Thoracic aorta (tissue), 2 donors: Measurements from ENCODE around the gene BAHD1. TPM values are rescaled to one million over a fixed set of nuclear protein-coding genes. Genes with fewer than 3 reads are reported as not detected.

Experiments
- ATAC-seq: fragments of 150-250 bp; one replicate; pipeline ENCODE4 v1.8.0; 2017; ENCODE audit warnings: low read depth; ENCODE audit not compliant: insufficient number of reproducible peaks, low FRiP score
- DNase-seq: peaks from one replicate; pipeline ENCODE4 v3.0.0-alpha.2; 2020; ENCODE audit warnings: low spot score
- H3K27ac ChIP-seq, 2 donors: fragments of 200-600 bp; sonication (generic); 1 replicate in 1 of 2; 2 replicates in 1 of 2; pipeline ENCODE4 v1.5.1; 2016; ENCODE audit warnings: mild to moderate bottlenecking in 2 of 2, moderate library complexity in 2 of 2
- H3K27me3 ChIP-seq: fragments of 200-600 bp; sonication (generic); replicated peaks from 2 replicates; pipeline ENCODE4 v1.6.0; 2016; ENCODE audit warnings: mild to moderate bottlenecking; ENCODE audit not compliant: insufficient read depth
- H3K36me3 ChIP-seq: fragments of 200-600 bp; sonication (generic); one replicate; pipeline ENCODE4 v1.5.1; 2016
- H3K4me1 ChIP-seq, 2 donors: fragments of 200-600 bp; sonication (generic); 1 replicate in 1 of 2; 2 replicates in 1 of 2; pipeline versions ENCODE4 v1.5.1 to v1.6.0; 2016; ENCODE audit warnings: low read depth in 2 of 2, mild to moderate bottlenecking in 1 of 2; ENCODE audit not compliant: control insufficient read depth in 1 of 2
- H3K4me3 ChIP-seq: fragments of 200-600 bp; sonication (generic); 2 replicates; pipeline ENCODE4 v1.5.1; 2016; ENCODE audit warnings: mild to moderate bottlenecking
- H3K9me3 ChIP-seq: fragments of 200-600 bp; sonication (generic); 2 replicates; pipeline ENCODE4 v1.5.1; 2016
- total RNA-seq, 2 donors: library from RNA; depleted of rRNA; stranded (reverse); fragments of >200 nt; gene quantifications; one replicate each; pipeline versions ENCODE4 v1.1.0 to v1.2.3, GENCODE V29; 2016
- TF ChIP-seq, protein P1 (sequence below): fragments of 200-600 bp; sonication (generic); IDR thresholded peaks from one replicate; pipeline ENCODE4 v1.5.1; 2019; ENCODE audit warnings: antibody characterized with exemption

BAHD1 gene
- total RNA-seq, 2 donors from 2014 or later = 10.7 to 14.0 TPM

DNA sequence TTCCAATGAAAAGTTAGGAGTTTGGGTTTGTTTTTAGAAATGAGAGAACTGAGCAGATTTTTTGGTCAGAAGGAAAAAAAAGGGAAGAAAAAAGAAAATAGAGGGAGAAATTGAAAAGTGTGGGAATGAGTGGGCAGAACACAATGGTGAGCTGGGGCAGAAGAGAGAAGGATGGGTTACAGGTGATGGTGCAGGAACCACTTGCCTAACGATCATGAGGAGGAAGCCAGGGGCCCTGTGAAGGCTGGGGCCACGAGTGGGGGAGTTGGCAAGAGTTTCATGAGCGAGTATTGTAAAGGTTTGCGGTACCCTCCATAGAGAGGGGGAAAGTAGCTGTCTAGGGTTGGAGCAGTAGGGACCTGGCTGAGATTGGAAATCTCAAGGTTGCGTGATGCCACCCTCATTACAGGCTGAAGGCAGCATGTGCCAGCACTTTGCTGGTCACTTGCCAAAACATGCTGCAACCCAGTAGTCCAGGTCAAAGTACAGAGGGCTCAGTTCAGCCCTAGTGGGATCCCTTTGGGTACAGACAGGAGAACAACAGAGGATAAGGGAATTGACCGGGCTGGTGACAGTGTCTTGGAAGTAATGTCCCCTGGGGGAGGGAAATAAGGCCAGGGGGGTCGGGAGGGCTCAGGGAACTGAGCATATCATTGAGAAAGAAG is 28.5 kb upstream of the BAHD1 start:
- Histone ChIP-seq H3K9me3 (no peaks in the 10 kb centered on the region), H3K4me3 (no peak overlapping the region), H3K27me3 (no peaks in the 10 kb centered on the region), H3K4me1 (peaks cover 0 to 2% of the 10 kb centered on the region in 2 donors), H3K36me3 (peaks cover 45% of the 10 kb centered on the region), H3K27ac (no peak overlapping the region)
- no peak for ATAC-seq
- TF ChIP-seq, protein P1, sequence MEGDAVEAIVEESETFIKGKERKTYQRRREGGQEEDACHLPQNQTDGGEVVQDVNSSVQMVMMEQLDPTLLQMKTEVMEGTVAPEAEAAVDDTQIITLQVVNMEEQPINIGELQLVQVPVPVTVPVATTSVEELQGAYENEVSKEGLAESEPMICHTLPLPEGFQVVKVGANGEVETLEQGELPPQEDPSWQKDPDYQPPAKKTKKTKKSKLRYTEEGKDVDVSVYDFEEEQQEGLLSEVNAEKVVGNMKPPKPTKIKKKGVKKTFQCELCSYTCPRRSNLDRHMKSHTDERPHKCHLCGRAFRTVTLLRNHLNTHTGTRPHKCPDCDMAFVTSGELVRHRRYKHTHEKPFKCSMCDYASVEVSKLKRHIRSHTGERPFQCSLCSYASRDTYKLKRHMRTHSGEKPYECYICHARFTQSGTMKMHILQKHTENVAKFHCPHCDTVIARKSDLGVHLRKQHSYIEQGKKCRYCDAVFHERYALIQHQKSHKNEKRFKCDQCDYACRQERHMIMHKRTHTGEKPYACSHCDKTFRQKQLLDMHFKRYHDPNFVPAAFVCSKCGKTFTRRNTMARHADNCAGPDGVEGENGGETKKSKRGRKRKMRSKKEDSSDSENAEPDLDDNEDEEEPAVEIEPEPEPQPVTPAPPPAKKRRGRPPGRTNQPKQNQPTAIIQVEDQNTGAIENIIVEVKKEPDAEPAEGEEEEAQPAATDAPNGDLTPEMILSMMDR = no peak
- DNase-seq = no peak

DNA sequence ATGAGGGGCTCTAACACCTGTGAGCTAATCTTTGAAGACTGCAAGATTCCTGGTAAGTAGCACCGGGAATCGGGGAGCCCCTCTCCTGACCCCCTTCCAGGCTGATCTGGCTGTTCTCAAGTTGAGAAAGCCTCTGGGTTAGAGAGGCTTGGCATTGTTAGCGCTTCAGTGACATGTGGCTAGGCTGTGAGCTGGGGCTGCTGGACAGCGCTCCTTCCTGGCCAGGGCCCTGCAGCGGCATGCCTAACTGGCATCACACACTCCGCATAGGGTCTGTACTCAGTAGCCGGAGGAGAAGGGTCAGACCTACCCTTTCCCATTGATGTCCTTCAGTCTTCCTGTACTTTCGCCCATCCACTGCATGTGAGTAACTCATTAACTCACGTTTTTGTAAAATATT is 27.7 kb upstream of the BAHD1 start:
- H3K4me1 ChIP-seq = no peaks in the 10 kb centered on the region
- TF ChIP-seq, protein P1 = no peak
- DNase-seq = no peak
- no peak for ATAC-seq
- H3K36me3 ChIP-seq = peaks cover 49% of the 10 kb centered on the region
- H3K4me3 ChIP-seq = no peak overlapping the region
- no peaks in the 10 kb centered on the region for H3K27me3 ChIP-seq
- no peak overlapping the region for H3K27ac ChIP-seq
- H3K9me3 ChIP-seq = no peaks in the 10 kb centered on the region

DNA sequence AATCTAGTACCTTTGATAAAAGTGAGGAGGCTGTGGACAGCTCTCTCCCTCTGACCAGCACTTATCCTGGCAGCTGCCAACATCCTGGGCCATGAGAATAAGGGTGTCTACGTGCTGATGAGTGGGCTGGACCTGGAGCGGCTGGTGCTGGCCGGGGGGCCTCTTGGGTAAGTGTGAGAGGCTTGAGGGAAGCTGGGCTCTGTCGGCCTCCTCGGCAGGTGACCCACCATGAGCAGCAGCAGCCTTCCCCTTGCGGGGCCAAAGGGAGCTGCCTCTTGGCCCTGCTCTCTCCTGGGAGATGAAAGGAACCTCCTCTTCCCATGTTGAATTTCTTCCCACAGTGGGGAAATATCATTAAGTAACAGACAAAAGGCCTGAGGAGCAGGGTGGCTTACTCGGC is 25.9 kb upstream of the BAHD1 start:
- Histone ChIP-seq H3K4me1 (no peaks in the 10 kb centered on the region), H3K27ac (no peak overlapping the region), H3K36me3 (peaks cover 49% of the 10 kb centered on the region), H3K9me3 (no peaks in the 10 kb centered on the region), H3K27me3 (no peaks in the 10 kb centered on the region), H3K4me3 (no peak overlapping the region)
- DNase-seq (no peak), ATAC-seq (no peak)
- TF ChIP-seq, protein P1 = no peak

DNA sequence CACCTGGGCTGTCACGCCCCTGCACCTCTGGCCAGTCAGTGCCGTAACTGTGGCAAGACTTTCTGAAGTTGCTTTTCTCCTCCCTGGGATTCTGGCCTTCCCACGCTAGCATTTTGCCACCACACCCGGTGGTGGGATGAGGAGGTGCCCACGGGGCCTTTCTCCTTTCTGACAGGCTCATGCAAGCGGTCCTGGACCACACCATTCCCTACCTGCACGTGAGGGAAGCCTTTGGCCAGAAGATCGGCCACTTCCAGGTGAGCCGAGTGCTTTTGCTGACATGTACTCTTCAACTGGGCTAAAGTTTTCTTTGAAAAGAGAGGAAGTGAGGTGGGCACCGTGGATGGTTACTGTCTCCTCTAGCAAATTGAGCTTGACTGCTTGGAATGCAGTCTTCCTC is 25.5 kb upstream of the BAHD1 start:
- H3K27me3 ChIP-seq = no peaks in the 10 kb centered on the region
- no peak for ATAC-seq

DNA sequence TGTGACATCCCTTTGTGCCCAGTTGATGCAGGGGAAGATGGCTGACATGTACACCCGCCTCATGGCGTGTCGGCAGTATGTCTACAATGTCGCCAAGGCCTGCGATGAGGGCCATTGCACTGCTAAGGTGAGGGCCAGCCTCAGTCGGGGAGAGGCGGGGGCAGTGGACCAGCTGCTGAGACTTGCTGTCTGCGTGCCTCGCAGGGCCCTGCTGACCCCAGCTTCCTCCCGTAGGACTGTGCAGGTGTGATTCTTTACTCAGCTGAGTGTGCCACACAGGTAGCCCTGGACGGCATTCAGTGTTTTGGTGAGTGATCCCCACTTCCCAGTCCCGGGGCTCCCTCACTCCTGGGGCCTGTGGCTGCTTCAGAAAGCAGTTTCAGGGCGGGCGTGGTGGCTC is 24.7 kb upstream of the BAHD1 start:
- DNase-seq = no peak

More for the DNA sequence above, 25.5 kb upstream of the BAHD1 start:
- no peaks in the 10 kb centered on the region for H3K4me1 ChIP-seq
- no peak for DNase-seq
- no peaks in the 10 kb centered on the region for H3K9me3 ChIP-seq
- TF ChIP-seq, protein P1 = no peak
- H3K27ac ChIP-seq = no peak overlapping the region
- peaks cover 45% of the 10 kb centered on the region for H3K36me3 ChIP-seq
- no peak overlapping the region for H3K4me3 ChIP-seq

More for the DNA sequence above, 24.7 kb upstream of the BAHD1 start:
- no peak overlapping the region for H3K4me3 ChIP-seq
- no peak overlapping the region for H3K27ac ChIP-seq
- TF ChIP-seq, protein P1 = no peak
- H3K27me3 ChIP-seq = no peaks in the 10 kb centered on the region
- H3K36me3 ChIP-seq = peaks cover 37% of the 10 kb centered on the region
- ATAC-seq = no peak
- peaks cover 0 to 5% of the 10 kb centered on the region in 2 donors for H3K4me1 ChIP-seq
- no peaks in the 10 kb centered on the region for H3K9me3 ChIP-seq
